IPS-20b (cell line): Measurements from ENCODE around the gene REST.

Experiments used
- H3K27ac ChIP-seq: one replicate; pipeline ENCODE4 v1.5.1; 2013; ENCODE audit warnings: low read length
- H3K27me3 ChIP-seq: 2 replicates; pipeline ENCODE4 v1.6.1; 2013; ENCODE audit warnings: mild to moderate bottlenecking, low read length, inconsistent platforms; ENCODE audit not compliant: insufficient read depth
- H3K36me3 ChIP-seq: 2 replicates; pipeline ENCODE4 v1.6.1; 2013; ENCODE audit warnings: low read depth, mild to moderate bottlenecking, inconsistent platforms, low read length, moderate library complexity; ENCODE audit not compliant: insufficient read depth
- H3K4me1 ChIP-seq: 2 replicates; pipeline ENCODE4 v1.6.1; 2013; ENCODE audit warnings: mild to moderate bottlenecking, control low read depth, inconsistent platforms, low read length, moderate library complexity; ENCODE audit not compliant: insufficient read depth
- H3K4me3 ChIP-seq: 2 replicates; pipeline ENCODE4 v1.5.1; 2013; ENCODE audit warnings: mild to moderate bottlenecking, low read length, inconsistent platforms
- H3K9ac ChIP-seq: 2 replicates; pipeline ENCODE4 v1.6.1; 2013; ENCODE audit warnings: low read depth, mild to moderate bottlenecking, inconsistent platforms, low read length, moderate library complexity
- H3K9me3 ChIP-seq: 2 replicates; pipeline ENCODE4 v1.6.1; 2013; ENCODE audit warnings: mild to moderate bottlenecking, low read depth, low read length, inconsistent platforms; ENCODE audit not compliant: insufficient read depth

The REST gene

GRCh38 chr4:56981795-56982201, 74.1 kb downstream of the REST start:
- Histone ChIP-seq H3K36me3 (peaks cover 23% of the 10 kb centered on the region), H3K9me3 (no peaks in the 10 kb centered on the region), H3K27me3 (no peaks in the 10 kb centered on the region), H3K27ac (no peak overlapping the region), H3K9ac (no peak overlapping the region), H3K4me1 (0 out of 2 replicates have a peak, but pooled peaks cover 4% of the 10 kb centered on the region), H3K4me3 (no peak overlapping the region)

DNA sequence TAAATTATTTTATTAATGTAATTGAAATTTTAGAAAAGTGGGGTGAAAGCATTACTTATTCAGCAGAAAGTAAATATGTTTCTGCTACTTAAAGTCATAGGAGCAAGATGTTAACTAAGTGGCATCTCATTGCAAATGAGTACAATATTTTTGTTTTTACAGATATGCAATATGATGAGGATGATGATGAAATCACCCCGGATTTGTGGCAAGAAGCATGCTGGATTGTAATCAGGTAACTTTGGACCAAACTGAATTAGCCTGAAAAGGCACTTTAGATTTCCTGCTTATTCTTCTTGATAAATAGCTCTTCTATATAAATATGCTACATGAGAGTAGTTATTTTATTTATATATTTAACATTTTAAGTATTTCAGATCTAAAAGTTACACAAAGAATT, 78.5 kb downstream of the REST start:
- Histone ChIP-seq H3K9ac (no peak overlapping the region), H3K27ac (no peak overlapping the region), H3K4me3 (no peak overlapping the region), H3K9me3 (no peaks in the 10 kb centered on the region), H3K36me3 (peaks cover 63% of the 10 kb centered on the region), H3K27me3 (no peaks in the 10 kb centered on the region), H3K4me1 (0 out of 2 replicates have a peak, but pooled peaks cover 4% of the 10 kb centered on the region)

DNA sequence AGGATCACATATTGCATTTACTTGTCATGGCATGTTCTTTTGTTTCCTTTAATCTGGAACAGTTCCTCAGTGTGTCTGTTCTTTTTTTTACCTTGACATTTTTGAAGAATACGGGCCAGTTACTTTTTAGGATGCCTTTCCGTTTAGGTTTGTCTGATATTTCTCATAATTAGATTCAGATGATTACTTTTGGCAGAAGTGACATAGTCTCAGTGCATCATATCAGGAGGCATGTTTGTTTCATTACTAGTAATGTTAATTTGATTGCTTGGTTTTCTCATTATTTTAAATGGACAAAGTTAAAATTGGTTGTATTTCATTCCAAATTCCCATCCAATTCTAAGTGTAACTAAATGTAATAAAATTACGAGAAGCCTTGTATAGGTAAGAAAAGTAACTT, 79.3 kb downstream of the REST start:
- H3K4me3 ChIP-seq: no peak overlapping the region
- H3K4me1 ChIP-seq: 0 out of 2 replicates have a peak, but pooled peaks cover under 1% of the 10 kb centered on the region
- no peak overlapping the region for H3K9ac ChIP-seq
- peaks cover 63% of the 10 kb centered on the region for H3K36me3 ChIP-seq
- no peak overlapping the region for H3K27ac ChIP-seq
- no peaks in the 10 kb centered on the region for H3K27me3 ChIP-seq
- no peaks in the 10 kb centered on the region for H3K9me3 ChIP-seq

DNA sequence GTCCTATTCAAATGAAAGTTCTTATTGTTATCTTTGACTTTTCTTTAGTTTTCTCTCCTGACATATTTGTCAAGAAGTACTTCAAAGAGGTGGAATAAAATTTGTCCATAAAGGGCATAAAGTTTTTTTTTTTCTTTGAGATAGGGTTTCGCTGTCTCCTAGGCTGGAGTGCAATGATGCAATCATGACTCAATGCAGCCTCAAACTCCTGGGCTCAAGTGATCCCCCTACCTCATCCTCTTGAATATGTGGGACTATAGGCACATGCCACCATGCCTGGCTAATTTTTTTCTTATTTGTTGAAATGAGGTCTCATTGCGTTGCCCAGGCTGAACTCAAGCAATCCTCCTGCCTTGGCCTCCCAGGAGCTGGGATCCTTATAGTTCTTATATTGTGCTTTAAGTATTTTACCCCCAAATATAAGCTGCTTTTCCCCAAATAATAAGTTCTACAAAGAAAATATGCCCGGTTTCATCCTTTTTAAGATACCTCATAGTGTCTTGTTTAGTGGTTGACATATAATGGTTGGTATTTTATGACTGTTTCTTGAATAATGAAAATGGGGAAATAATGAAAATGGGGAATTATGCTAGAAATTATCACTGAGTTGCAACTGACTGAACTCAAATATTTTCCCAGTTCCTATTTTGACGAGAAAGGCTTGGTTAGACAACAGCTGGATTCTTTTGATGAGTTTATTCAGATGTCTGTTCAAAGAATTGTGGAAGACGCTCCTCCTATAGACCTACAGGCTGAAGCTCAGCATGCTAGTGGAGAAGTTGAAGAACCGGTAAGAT, 82.6 kb downstream of the REST start:
- Histone ChIP-seq H3K4me3 (no peak overlapping the region), H3K9me3 (no peaks in the 10 kb centered on the region), H3K27me3 (no peaks in the 10 kb centered on the region), H3K4me1 (no peaks in the 10 kb centered on the region), H3K36me3 (peaks cover 89% of the 10 kb centered on the region), H3K9ac (no peak overlapping the region), H3K27ac (no peak overlapping the region)

GRCh38 chr4:56995525-56995924, 87.8 kb downstream of the REST start:
- H3K4me3 ChIP-seq: no peak overlapping the region
- H3K27ac ChIP-seq: no peak overlapping the region
- no peaks in the 10 kb centered on the region for H3K27me3 ChIP-seq
- no peaks in the 10 kb centered on the region for H3K4me1 ChIP-seq
- peaks cover 90% of the 10 kb centered on the region for H3K36me3 ChIP-seq
- no peaks in the 10 kb centered on the region for H3K9me3 ChIP-seq
- no peak overlapping the region for H3K9ac ChIP-seq

DNA sequence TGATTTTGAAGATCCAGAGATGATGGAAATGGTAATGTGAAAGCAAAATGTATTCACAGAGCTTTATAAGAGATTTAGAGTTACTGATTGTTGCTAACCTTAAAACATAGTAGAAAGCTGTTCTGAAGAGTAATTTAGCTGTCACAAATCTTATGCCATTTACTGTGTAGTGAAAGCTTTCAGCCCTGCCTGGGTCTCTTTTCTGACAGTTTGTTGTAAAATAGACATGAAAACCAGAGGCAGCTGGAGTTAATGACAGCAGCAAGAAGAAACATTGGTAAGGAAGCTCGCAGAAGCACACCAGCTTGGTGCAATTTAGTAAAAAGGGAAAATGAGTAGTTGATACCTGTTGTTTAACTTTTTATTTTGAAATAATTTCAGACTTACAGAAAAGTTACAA, 92.1 kb downstream of the REST start:
- Histone ChIP-seq H3K4me1 (no peaks in the 10 kb centered on the region), H3K4me3 (no peak overlapping the region), H3K27me3 (no peaks in the 10 kb centered on the region), H3K9ac (no peak overlapping the region), H3K36me3 (peaks cover 82% of the 10 kb centered on the region), H3K27ac (no peak overlapping the region), H3K9me3 (no peaks in the 10 kb centered on the region)

GRCh38 chr4:57013543-57014120, 105.9 kb downstream of the REST start:
- no peak overlapping the region for H3K27ac ChIP-seq
- no peak overlapping the region for H3K4me3 ChIP-seq
- no peak overlapping the region for H3K9ac ChIP-seq
- no peaks in the 10 kb centered on the region for H3K9me3 ChIP-seq
- no peaks in the 10 kb centered on the region for H3K27me3 ChIP-seq
- peaks cover 86% of the 10 kb centered on the region for H3K36me3 ChIP-seq
- no peaks in the 10 kb centered on the region for H3K4me1 ChIP-seq
